Kasumi-1 (cell line): Measurements from ENCODE around the gene DOLPP1.

Experiments used
- DNase-seq, 2 experiments: peaks; one replicate each; lab custom pipeline; 2025; lab: John Stamatoyannopoulos, UW

Gene DOLPP1

GRCh38 chr9:129064499-129064908 is 16.4 kb upstream of the DOLPP1 start:
- no peak for DNase-seq

DNA sequence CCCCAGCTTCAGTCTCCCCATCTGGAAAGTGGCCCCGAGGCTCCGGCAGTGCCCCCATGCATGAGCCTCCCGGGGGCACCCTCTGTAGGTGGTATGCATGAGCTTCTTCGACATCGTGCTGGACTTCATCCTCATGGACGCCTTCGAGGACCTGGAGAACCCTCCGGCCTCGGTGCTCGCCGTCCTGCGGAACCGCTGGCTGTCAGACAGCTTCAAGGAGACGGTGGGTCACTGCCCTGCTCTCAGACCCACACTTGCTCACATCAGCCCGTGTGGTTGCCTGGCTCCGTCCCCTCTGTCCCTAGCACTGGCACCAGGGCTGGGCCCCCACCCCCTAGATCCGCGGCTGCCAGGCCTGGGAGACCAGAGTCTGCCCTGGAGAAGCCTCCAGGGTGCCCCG is 12.8 kb upstream of the DOLPP1 start:
- DNase-seq = no peak

GRCh38 chr9:129068990-129069861 is 11.7 kb upstream of the DOLPP1 start:
- peak; percentile 94 to 96 for DNase-seq

GRCh38 chr9:129069862-129070641 is 10.9 kb upstream of the DOLPP1 start:
- DNase-seq = no peak

DNA sequence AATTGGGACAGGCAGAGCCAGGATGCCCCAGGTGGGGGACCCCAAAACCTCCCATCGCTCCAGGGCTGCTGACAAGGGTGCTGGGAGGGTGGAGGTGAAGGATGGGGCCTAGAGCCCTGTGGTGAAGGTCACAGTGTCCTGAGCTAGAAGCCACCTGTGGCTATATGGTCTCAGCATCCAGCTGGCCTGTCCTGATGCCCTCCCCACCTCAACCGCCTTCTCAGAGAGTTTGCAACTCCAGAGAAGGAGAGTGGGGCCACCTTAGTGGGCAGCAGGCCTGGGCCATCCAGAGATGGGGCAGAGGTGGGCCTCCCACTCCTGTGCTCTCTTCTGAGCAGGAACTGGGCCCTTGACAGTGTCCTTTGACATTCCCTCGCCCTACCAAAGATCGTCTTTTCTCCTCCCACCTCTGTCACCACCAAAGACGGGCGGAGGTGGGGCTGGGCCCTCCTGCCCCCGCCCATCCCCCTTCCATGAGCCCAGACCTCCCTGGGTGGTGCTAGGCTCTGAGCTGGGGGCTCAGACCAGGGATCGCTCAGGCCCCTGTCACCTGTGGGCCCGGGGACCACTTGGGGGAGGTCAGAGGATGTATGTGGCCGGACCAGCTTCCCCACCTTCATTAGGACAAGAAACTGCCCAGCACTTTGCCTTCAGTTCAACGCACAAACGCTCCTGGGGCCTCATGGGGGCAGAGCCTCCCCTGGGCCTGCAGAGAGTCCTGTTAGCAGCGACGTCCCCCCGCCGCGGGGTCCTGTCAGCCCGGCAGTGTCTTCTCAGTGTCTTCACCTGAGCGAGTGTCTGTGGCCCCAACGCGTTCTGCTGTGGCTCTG is 10.0 kb upstream of the DOLPP1 start:
- no peak for DNase-seq

DNA sequence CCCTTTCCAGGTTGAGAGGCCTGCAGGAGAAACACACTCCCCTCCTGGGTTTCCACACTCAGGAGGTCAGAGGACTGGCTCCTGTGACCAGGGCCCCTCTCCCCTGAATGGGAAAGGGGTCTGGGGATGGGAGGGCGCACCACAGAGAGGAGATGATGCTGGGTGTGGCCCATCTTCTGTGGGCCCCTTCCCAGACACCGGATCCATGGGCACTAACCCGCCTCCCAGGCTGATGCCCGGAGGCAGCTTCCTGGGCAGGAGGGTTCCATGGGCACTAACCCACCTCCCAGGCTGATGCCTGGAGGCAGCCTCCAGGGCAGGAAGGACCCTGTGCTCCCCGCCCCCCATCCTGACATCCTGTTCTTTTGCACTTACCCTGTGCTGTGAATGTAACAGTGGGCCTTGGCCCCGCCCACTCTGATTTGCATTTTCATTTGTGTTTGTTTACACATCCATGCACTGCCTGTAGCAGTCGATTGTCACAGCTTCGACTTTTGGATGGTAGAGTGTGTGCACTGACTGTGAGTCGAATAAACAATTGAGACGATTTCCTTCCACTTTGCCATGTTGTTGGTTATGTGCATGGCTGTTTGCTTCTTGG is 9.3 kb upstream of the DOLPP1 start:
- no peak for DNase-seq

- no peak for DNase-seq
Measured at GRCh38 chr9:129072171-129072570, 8.7 kb upstream of the DOLPP1 start.

GRCh38 chr9:129073404-129073803 is 7.5 kb upstream of the DOLPP1 start:
- DNase-seq = no peak

- no peak for DNase-seq
Measured at GRCh38 chr9:129074106-129074505, 6.8 kb upstream of the DOLPP1 start.

- DNase-seq = no peak
Measured at GRCh38 chr9:129075996-129076639, 4.8 kb upstream of the DOLPP1 start.

DNA sequence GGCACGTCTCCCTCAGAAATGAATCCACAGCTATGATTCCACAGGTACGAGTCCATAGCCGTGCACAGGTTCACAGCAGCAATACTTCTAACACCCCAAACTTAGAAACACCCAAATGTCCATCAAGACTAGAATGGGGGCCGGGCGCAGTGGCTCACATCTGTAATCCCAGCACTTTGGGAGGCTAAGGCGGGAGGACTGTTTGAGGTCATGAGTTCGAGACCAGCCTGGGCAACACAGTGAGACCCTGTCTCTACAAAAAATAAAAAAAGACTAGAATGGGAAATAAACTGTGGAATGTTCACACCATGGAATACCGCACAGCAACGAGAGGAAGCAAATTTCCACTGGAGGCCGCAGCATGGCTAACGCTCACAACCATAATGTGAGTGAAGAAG is 4.3 kb upstream of the DOLPP1 start:
- DNase-seq = no peak

- DNase-seq = no peak
Measured at GRCh38 chr9:129077236-129077635, 3.7 kb upstream of the DOLPP1 start.

- no peak for DNase-seq
Measured at GRCh38 chr9:129078691-129079503, 2.0 kb upstream of the DOLPP1 start.

GRCh38 chr9:129079829-129080228 is 1.1 kb upstream of the DOLPP1 start:
- no peak for DNase-seq

DNA sequence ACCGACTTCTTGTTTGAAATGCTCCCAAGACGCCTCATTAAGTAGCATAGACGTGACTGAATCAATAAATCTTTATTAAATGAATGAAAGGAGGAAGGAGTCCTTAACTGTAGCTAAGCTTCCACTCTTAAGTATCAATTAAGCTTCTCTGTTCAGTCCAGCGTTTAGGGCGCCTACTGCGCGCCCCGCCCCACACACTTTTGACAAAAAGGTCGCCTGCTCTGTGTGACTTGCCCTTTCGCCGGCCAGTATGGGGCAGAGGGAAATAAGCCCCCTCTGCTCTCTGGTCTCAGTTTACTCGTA is 662 bp upstream of the DOLPP1 start:
- DNase-seq = no peak

DNA sequence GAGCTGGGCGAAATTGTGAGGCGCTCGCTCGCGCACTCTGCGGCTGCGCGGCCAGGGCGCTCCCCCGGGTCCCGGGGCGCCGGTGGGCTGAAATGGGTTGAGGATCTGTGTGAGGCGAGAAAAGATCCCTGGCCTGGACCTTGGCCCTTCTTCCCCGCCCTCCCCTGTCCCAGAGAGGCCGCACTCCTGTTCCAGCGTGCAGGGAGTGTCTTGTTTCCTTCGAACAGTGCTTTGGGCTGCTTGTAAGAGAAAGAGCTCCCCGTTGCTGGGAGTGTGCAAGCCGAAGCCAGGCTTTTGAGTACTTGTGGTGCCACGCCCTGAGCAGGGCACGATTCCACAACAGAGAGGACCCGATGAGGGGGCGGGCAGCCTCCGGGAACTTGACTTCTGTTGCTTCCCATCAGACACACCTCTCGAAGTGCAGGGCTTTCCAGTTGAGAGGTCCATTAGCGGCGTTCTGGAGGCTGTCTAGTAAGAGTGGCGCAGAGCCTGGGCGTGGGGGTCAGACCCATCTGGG is 535 bp downstream of the DOLPP1 start:
- peak in 1 of 2 experiments; percentile 36 for DNase-seq

DNA sequence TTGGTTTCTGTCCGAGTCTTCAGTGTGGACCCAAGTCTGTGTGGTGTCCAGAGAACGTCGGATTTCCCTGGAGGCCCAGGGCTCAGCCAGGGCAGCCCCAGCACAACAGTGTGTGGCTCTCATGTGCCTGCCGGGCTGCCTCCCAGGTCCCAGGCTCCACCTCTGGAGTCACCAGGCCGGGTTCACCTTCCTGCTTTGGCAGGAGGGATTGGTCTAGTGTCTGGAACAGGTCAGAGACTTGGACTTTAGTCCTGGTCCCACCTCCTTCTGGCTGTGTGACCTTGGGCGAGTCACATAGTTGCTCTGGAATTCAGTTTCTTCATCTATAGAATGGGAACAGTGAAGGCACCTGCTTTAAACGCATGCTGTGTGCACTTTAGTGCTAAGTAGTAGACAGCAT is 3.2 kb downstream of the DOLPP1 start:
- no peak for DNase-seq

DNA sequence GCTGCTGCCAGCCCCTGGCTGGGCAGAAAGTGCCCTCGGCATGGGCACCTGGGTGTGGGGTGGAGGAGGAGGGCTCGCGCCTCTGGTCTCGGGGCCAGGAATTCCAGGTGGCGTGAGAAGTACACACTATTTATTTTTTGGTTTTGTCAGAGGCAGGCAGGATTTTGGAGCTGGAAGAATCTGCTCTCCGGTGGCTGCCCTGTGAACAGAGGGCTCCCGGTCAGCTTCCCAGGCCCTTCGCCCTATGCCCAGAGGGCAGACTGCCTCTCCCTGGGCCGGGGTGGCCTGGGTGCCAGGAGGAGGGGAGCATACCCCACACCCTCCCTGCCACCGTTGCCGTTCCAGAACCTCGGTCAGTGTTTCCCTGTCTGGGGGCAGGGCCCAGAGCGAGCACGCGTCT is 8.3 kb downstream of the DOLPP1 start:
- DNase-seq = no peak

DNA sequence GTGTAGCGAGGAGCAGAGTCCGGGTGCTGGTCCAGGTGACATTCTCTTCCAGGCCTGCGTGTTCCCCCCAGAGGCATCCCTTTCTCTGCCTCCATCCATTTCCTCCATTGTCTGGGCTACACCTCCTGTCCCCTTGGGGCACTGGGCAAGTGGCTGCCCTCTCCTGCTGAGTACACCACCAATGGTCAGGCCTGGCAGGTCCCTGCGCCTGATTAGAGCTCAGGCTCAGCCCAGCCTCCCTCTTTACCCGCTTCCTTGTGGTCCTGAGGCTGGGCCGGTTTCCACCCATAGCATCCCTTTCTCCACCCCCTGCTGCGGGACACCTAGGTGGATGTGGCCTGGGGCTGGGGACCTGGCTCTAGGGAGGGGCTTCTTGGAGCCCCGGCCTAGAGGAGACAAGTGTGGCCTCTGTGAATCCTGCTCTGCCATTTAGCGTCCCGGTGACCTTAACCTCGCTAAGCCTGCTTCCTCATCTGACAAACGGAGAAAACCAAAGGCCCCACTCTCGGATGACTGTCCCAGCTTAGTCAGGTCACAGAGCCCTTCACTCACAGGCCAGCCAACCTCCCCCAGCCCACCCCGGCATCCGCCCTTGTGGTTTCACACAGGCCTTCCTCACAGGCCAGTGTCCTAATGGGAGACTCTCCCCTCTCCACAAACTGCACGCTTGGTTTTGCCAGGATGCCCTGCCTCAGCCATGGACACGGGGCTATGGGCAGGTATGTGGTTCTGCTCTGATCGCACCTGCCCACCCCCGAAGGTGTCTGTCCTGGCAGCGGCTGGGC is 12.9 kb downstream of the DOLPP1 start:
- DNase-seq = no peak
